Gastroesophageal sphincter (tissue), 4 donors: Measurements from ENCODE around the gene PCDHGC5. TPM values are rescaled to one million over a fixed set of nuclear protein-coding genes. Genes with fewer than 3 reads are reported as not detected.
A peak's percentile ranks its signal among the peaks of the same experiment; 100 is the strongest.

Source experiments
- ATAC-seq: fragments of 150-250 bp; one replicate; pipeline ENCODE4 v1.9.1; 2016; ENCODE audit warnings: mild to moderate bottlenecking, moderate library complexity
- H3K27ac ChIP-seq, 4 donors: fragments of 200-600 bp; sonication (generic) in 3 of 4; 1 replicate in 3 of 4; 2 replicates in 1 of 4; pipeline ENCODE4 v1.5.1; 2016 to 2019
- H3K27me3 ChIP-seq: fragments of 200-600 bp; sonication (generic); one replicate; pipeline ENCODE4 v1.5.1; 2019
- H3K36me3 ChIP-seq, 2 donors: fragments of 200-600 bp; sonication (generic); one replicate each; pipeline ENCODE4 v1.5.1; 2019; ENCODE audit warnings: control low read depth in 1 of 2
- H3K4me1 ChIP-seq, 3 donors: fragments of 200-600 bp; sonication (generic); 1 replicate in 2 of 3; 2 replicates in 1 of 3; pipeline ENCODE4 v1.5.1; 2016 to 2019; ENCODE audit warnings: control low read depth in 2 of 3
- H3K4me3 ChIP-seq, 2 donors: fragments of 200-600 bp; sonication (generic); one replicate each; pipeline ENCODE4 v1.5.1; 2019; ENCODE audit warnings: mild to moderate bottlenecking in 1 of 2, moderate library complexity in 1 of 2
- H3K9me3 ChIP-seq, 3 donors: fragments of 200-600 bp; sonication (generic); one replicate each; pipeline ENCODE4 v1.5.1; 2017 to 2019; ENCODE audit warnings: control low read depth in 2 of 3
- EP300 ChIP-seq: sonication (generic); formaldehyde crosslinking; IDR thresholded peaks from one replicate; pipeline ENCODE4 v1.6.1; 2017; ENCODE audit warnings: antibody characterized with exemption, mild to moderate bottlenecking
- POLR2A ChIP-seq, 2 donors: fragments of 450-650 bp; IDR thresholded peaks; one replicate each; pipeline ENCODE4 v1.6.1; 2017; ENCODE audit warnings: antibody characterized with exemption in 2 of 2, mild to moderate bottlenecking in 2 of 2, moderate library complexity in 1 of 2
- POLR2AphosphoS5 ChIP-seq: sonication (generic); formaldehyde crosslinking; IDR thresholded peaks from one replicate; pipeline ENCODE4 v1.6.1; 2017; ENCODE audit warnings: antibody characterized with exemption
- WGBS, 2 donors: methylation state at CpG; one replicate each; pipeline ENCODE4 v1.1.5; 2018; ENCODE audit warnings: low coverage in 1 of 2; 5-methylcytosine and 5-hydroxymethylcytosine counted together
- total RNA-seq, 4 donors: library from RNA; depleted of rRNA; stranded (reverse); fragments of >200 nt; gene quantifications; one replicate each; pipeline ENCODE4 v1.1.0, GENCODE V29; 2016
- TF ChIP-seq, protein P1 (sequence below), 4 experiments: fragments of 200-600 bp in 2 of 4; fragments of 450-650 bp in 2 of 4; sonication (generic) in 1 of 4; IDR thresholded peaks; one replicate each; pipeline ENCODE4 v1.5.1; 2017 to 2019; ENCODE audit warnings: antibody characterized with exemption in 4 of 4, mild to moderate bottlenecking in 2 of 4, moderate library complexity in 2 of 4

PCDHGC5 gene
- total RNA-seq, 4 donors from 2014 or later: 0.07 to 5.1 (median 1.8) TPM

- Histone ChIP-seq H3K36me3 (peaks cover 0 to 34% of the 10 kb centered on the region in 2 donors), H3K4me1 (peaks cover 2 to 85% (median 25%) of the 10 kb centered on the region in 3 donors), H3K4me3 (no peak overlapping the region), H3K27ac (peak overlapping the region in 3 of 4 donors; percentile 94 to 97 (median 96)), H3K27me3 (no peaks in the 10 kb centered on the region), H3K9me3 (no peaks in the 10 kb centered on the region)
- no peak for ATAC-seq
- WGBS, 2 donors: 81 to 91% methylated on average over 3 to 4 of the region's 4 CpGs
- TF ChIP-seq EP300 (no peak), POLR2AphosphoS5 (no peak), POLR2A (IDR thresholded peaks at IDR 0.05) (no peak)
- TF ChIP-seq, protein P1, sequence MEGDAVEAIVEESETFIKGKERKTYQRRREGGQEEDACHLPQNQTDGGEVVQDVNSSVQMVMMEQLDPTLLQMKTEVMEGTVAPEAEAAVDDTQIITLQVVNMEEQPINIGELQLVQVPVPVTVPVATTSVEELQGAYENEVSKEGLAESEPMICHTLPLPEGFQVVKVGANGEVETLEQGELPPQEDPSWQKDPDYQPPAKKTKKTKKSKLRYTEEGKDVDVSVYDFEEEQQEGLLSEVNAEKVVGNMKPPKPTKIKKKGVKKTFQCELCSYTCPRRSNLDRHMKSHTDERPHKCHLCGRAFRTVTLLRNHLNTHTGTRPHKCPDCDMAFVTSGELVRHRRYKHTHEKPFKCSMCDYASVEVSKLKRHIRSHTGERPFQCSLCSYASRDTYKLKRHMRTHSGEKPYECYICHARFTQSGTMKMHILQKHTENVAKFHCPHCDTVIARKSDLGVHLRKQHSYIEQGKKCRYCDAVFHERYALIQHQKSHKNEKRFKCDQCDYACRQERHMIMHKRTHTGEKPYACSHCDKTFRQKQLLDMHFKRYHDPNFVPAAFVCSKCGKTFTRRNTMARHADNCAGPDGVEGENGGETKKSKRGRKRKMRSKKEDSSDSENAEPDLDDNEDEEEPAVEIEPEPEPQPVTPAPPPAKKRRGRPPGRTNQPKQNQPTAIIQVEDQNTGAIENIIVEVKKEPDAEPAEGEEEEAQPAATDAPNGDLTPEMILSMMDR (IDR thresholded peaks at IDR 0.05): no peak
Observed at GRCh38 chr5:141515946-141516671, 27.2 kb downstream of the PCDHGC5 start.

DNA sequence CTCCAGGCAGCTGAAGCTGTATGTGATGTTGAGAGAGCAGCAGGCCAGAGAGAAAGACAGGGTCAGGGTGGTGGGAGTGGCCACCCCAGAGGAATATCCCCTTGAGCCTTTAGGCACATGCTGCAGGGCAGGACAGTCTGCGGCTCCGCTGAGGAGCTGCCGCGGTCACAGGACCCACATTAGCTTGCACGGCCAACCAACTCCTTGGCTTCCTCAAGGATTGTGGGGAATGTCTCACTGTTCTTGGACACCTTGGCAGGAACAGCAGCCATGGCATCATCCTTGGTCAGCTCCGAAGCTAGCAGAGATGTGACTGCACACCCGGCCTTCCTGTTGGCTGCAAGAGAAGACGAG, 27.8 kb downstream of the PCDHGC5 start:
- Histone ChIP-seq H3K4me1 (peaks cover 2 to 88% (median 27%) of the 10 kb centered on the region in 3 donors), H3K36me3 (peaks cover 0 to 28% of the 10 kb centered on the region in 2 donors)
- WGBS, 2 donors: 85 to 87% methylated on average over 2 to 6 of the region's 8 CpGs

DNA sequence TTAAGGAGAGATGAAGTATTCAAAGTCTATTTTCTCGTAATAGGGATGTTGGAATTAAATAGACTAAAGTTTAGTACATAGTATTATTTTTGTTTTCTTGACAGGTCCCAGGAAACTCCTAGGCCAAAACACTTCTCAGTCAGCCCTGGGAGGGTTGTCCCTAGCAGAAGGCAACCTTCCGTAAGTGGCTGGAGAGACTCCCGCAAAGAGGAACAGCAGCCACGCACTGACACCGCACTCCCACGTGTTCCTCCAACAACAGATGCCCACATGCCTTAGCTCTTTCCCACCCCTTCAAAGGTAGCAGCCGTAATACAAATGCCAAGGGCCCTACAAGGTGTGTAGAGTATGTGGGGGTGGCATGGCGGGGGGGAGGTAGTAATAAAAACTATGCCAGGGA, 28.4 kb downstream of the PCDHGC5 start:
- no peak overlapping the region for H3K4me3 ChIP-seq
- H3K36me3 ChIP-seq: peaks cover 0 to 25% of the 10 kb centered on the region in 2 donors
- H3K4me1 ChIP-seq: peaks cover 2 to 88% (median 33%) of the 10 kb centered on the region in 3 donors
- H3K9me3 ChIP-seq: no peaks in the 10 kb centered on the region
- no peaks in the 10 kb centered on the region for H3K27me3 ChIP-seq
- H3K27ac ChIP-seq: peak overlapping the region in 3 of 4 donors; percentile 12 to 27 (median 24)
- 86 to 88% methylated on average over 1 to 6 of the region's 8 CpGs for WGBS, 2 donors
- no peak for ATAC-seq
- TF ChIP-seq POLR2AphosphoS5 (no peak), EP300 (no peak), POLR2A (IDR thresholded peaks at IDR 0.05) (no peak)
- TF ChIP-seq, protein P1 (IDR thresholded peaks at IDR 0.05): no peak

More for the DNA sequence above, 27.8 kb downstream of the PCDHGC5 start:
- Histone ChIP-seq H3K4me3 (no peak overlapping the region), H3K9me3 (no peaks in the 10 kb centered on the region), H3K27ac (peak overlapping the region in 2 of 4 donors; percentile 94 to 97), H3K27me3 (no peaks in the 10 kb centered on the region)
- no peak for ATAC-seq
- TF ChIP-seq POLR2A (IDR thresholded peaks at IDR 0.05) (no peak), POLR2AphosphoS5 (no peak), EP300 (no peak)
- TF ChIP-seq, protein P1 (IDR thresholded peaks at IDR 0.05): no peak

DNA sequence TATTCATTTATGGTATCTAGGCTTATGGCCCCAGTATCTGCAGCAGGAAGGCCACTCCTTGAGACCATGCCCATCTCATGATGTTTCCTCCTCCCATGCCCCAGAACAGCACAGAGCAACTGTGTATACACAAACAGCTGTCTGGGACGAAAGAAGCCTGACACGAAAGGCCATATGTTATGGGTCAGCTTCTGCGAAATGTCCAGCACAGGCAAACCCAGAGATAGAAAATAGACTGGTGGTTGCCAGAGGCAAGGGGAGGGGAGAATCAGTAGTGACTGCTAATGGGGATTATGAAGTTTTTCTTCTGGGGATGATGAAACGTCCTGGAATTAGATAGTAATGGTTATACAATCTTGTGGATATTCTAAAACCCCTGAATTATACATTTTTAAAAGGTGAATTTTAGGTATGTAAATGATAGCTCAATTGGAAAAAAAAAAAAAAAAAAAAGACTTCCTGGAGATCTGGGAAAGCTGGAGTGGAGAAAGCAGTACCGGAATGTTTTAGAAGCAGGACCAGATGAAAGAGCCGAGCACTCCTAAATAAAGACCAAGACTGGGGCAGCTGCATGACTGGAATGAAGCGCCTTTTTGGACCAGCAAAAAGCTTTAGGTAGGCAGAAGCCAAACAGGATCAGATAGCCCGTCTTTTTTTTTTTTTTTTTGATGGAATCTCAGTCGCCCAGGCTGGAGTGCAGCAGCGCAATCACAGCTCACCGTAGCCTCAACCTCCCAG, 29.2 kb downstream of the PCDHGC5 start:
- TF ChIP-seq, protein P1 (IDR thresholded peaks at IDR 0.05): no peak
- TF ChIP-seq POLR2AphosphoS5: no peak
- TF ChIP-seq EP300: no peak
- no peak for TF ChIP-seq POLR2A (IDR thresholded peaks at IDR 0.05)
- H3K9me3 ChIP-seq: no peaks in the 10 kb centered on the region
- 62 to 71% methylated on average over 7 to 9 of the region's 11 CpGs for WGBS, 2 donors
- no peaks in the 10 kb centered on the region for H3K27me3 ChIP-seq
- peaks cover 0 to 32% of the 10 kb centered on the region in 2 donors for H3K36me3 ChIP-seq
- H3K27ac ChIP-seq: peak overlapping the region in 2 of 4 donors; percentile 24 to 27
- ATAC-seq: no peak
- no peak overlapping the region for H3K4me3 ChIP-seq
- peaks cover 2 to 87% (median 33%) of the 10 kb centered on the region in 3 donors for H3K4me1 ChIP-seq
